ELR (cell line): ENCODE data around the gene FRMD4B.
A peak's percentile ranks its signal among the peaks of the same experiment; 100 is the strongest.

Source experiments
- DNase-seq: peaks from one replicate; pipeline ENCODE4 v3.0.0-alpha.2; 2015; ENCODE audit warnings: low read depth

FRMD4B gene

DNA sequence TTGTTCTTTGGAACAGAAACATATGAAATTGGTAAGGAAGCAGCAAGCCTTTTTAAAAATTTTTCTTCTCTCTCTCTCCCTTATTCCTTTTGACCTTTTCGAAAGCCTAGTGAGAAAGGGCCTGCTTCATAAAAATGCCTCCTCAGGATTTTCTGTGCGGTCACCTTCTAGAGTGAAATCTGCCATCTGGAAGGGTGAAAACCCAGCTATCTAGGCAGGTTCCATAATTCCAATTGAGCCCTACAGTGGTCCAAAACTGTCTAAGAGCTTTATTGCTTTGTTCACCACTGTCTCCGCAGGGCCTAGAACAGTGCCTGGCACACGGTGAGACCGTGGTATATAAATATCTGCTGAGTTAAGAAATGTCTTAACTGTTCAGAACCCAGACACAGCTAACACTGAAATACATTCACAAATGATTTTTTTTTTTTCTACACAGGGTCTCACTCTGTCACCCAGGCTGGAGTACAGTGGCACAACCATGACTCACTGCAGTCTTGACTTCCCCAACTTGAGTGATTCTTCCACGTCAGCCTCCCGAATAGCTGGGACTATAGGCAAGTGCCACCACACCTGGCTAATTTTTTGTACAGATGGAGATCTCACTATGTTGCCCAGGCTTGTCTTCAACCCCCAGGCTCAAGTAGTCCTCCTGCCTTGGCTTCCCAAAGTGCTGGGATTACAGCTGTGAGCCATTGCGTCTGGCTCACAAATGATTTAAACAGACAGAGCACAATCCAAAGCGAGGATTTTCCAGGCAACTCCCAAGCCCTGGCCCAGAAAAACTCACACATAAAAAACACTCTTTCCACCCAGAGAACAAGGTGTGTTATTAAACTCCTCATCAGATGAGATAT lies 64.4 kb downstream of the FRMD4B start:
- DNase-seq: no peak

DNA sequence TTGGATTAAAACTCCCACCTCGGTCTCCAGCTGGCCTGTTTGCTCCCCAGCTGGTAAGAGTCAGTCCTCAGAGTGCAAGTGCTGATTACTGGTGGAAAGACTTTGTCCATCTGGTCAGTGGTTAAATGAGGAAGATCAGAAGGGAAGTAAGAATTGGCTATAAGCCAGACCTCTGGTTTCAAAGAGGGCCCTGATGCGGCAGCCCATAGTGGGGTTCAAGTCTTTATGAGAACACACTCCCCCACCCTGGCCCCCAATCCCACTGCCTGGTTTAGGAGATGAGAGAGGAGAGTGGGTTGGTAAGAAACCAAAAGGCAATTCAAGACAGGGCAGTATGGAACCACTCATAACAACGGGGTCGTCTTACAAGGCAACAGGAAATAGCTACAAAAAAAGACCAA lies 65.0 kb downstream of the FRMD4B start:
- no peak for DNase-seq

DNA sequence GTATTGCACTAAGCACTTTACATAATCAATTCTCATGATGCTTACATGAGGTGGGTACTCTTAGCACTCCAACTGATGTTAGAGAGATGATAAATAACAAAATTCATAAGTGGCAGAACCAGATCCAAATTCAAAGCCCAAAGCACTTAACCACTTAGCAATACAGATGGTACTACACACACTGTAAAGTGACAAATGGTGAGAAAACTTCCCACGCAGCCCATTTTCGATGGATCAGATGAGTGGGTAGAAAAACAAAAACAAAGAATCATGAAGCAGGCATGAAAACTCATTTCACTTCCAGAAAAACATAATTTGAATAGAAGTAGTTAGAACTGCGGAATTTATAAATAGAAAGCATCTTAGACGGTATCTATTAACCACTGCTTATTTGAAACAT lies 66.2 kb downstream of the FRMD4B start:
- DNase-seq: no peak

DNA sequence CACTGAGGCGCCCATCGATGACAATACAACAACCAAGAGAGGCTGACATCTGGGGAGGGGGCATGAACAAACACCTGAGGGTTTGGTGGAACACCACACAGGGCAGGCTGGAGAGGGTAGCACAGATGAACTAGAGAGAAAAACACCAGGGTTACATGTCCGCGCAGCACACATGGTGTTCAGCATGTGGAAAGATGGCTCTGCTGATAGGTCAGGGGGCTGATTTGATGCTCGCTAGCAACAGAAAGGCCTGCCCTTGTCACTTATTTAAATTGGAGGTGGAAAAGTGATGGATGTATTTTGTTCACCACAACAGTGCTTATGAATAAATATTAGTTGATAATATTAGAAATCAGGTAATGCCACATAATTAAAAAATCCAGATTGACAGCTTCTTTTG lies 67.5 kb downstream of the FRMD4B start:
- no peak for DNase-seq

DNA sequence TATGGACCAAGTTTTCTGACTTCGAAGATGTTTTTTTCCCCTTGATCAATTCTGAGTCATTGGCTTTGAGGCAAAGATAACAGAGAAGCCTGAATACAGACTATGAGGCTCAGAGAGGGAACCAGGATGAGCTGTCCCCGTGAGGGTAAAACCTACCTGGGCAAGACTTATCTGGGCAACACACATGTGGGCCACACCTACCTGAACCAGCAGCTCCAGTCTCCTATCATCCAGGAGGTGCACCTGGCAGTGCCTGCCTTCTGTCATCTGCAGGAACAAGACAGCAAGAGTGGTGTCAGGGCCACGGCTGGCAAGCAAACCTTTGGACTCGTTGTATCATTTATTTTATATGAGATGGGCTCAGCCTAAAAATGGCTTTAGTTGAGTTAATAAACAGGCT lies 72.6 kb downstream of the FRMD4B start:
- no peak for DNase-seq

DNA sequence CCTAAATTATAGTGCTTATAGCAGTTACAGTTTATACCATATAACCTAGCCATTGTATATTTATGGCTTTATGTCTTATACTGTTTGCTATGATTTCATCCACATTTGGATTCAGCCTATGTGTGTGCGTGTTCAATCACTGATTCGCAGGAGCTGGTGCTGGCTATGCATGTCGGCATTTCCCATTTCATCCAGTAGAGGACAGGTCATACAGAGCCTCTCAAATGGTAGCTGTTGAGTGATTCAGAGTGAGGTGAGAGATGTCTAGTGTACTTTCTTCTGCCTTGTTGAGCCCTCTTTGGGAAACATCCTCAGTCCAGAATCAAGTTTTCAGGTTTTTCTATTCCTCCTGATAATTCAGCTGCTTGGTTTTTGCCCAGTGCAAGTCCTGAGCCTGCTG lies 76.1 kb downstream of the FRMD4B start:
- peak; percentile 52 for DNase-seq

DNA sequence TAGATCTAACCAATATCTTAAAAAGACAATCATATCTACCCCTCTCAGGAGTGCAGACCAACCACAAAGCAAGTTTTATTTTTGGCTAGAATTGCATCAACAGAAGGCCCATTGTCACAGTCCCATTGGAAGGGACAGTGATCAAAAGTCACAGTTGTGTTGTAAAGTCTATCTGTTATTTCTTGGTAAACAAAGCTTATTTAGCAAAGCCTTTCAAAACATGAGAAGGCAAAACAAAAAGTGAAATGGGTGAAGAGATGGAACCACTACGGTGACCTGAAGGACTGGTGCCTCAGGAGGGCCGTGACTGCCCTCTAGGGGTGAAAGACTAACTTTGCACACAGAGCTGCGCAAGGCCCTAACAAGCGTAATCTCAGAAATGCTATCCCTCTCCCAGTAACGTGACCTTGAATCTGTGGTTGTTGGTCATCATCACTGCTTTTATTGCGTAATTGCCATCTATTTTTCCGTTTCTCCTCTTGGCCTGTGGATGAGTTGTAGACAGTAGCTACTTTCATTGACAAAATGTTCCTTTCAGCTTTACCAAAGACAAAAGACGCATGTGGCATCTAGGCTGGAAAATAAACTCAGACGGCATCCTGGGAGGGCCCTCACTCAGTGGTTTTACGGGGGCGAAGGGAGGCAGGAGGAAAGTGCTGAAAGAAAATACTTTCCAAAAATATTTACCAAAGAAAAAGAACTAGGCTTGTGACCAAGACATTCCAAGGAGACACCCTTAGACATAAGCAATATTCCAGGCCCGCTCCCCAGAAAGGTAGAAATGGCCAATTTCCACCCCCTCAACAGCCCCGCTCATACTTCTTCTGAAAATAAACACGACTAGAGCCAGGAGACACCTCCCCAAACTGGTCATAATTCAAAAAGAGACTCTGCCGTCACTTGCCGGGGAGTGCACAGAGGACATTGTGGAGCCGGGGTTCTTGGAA lies 79.4 kb downstream of the FRMD4B start:
- DNase-seq: peak; percentile 80

DNA sequence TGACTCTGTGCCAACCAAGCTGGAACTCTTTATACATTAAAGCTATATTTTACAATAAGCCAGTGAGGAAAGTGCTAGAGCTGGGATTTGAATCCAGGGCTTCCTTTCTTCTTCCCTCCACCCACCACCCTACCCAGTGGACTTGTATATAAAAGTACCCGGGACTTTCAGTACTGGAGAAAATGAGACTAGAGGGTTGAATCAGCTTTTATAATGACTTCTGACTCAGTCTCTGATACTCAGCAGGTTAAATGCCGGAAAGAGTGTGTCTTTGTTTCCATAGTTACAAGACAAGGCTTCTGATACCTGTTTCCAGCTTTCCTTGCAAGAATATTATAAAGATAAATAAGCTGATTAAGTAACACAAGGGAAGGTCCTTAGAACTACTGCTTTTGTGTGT lies 80.9 kb downstream of the FRMD4B start:
- peak; percentile 38 for DNase-seq

DNA sequence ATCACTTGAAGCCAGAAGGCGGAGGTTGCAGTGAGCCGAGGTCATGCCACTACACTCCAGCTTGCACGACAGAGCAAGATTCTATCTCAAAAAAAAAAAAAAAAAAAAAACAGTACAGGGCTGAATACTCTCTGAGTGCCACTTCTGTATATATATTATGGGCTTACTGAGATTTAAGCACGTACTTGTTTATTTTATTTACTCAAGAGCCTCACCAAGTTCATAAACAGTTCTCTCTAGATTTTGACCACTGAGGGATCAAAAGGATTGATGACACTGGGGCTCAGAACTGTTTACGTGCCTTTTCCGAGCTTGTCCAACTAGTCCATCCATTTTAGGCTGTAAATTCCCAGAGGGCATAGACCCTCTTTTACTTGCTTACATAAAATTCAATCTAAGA lies 81.5 kb downstream of the FRMD4B start:
- no peak for DNase-seq

DNA sequence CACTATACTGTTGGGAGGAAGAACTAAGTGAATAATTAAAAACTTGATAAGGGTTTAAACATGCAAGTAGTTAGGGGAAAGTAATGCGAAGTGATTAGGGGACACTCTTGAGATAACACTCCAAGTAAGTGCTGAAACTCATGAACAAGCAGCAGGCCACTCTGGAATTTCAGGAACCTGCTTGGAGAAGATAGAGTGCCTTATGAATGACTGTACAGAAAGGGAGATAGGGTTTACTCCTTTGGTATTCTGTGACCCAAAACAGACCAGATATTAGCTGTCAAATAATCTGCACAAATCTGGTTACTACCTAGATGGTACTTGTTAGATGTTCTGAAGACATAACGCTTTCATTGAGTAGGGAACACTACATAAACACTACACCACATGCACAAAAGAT lies 85.6 kb downstream of the FRMD4B start:
- no peak for DNase-seq

DNA sequence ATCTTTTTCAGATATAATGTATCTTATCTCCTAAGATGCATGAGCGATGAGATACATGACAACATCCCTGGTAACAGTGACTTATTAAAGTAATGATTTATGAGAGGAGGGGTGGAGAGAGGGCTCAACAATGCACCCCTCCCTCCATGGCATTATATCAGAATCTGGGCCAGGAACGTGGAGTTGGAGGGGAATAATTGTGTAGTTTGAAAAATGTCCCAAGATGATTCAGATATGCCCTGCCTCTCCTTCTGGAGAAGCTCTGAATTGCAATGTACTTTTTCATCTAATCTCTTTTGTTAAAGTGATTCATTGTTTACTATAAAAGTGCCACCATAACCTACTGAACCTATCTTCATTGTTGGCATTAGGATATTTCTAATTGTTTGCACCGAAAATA lies 86.5 kb downstream of the FRMD4B start:
- peak; percentile 17 for DNase-seq

DNA sequence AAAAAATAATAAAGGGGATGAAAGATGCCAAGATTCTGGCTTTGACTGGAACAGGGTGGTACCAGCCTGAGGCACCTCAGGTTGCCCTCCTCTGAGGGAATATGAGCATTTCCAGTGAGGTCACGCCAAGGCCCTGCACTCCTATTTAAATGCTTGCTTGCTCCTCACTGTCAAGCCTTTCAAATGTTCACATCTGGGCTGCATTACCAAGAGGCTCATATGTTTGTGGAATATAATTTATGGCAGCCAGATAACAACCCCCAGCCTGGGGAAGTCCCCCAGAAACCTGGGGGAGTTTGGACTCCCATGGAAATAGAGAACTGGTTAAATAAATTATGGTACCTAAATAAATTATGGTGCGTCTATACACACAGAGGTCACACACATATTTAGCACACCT lies 88.4 kb downstream of the FRMD4B start:
- no peak for DNase-seq

DNA sequence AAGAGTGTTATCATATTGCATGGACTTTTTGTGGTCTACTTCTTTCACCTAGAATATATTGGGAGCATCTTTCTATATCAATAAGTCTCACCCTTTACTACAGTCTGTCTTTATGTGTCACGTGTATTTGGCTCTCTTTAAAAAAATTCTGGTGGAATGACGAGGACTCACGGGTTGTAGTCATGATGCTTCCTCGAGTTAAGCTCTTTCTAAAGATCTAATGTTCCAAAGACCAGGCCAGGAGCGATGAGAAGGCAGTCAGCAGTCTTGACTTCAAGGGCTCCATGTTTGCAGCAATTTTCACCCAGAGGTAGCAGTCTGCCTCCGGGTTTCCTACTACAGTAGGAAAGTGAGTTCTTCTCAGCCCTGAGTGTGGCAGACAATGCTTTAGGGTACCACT lies 88.9 kb downstream of the FRMD4B start:
- no peak for DNase-seq

DNA sequence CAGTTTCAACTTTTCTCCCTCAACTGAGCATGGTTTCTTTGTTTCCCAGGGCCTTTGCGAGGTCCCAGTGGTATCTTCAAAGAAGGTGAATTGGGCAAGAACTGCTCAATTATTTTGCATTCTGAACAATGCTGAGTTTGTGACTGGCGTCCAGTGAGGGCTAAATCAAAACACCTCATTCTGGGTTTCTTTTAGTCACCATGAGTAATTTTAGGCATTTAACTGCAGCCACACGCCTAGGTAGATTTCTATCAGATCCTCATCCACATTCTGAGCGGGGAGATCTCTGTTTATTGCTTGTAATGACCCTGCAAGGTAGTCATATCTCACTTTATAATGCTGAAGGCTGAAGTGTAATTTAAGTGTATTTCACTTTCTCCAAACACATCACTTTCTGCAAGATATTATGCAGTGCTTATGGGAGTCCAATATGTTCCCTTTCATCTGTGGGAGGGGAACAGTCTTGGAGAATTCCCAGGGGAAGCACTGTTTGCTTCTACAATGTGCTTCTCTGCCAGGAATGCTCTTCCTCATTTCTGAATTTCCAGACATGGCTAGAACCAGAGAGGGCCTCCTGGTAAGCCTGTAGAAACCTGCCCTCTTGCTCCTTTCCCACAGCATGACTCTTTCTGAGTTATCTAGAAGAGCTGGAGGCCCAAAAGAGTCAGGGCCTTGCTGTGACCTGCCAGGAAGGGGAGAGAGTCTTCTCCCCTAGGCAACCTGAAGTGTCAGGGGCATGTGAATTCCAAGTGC lies 91.7 kb downstream of the FRMD4B start:
- peak; percentile 53 for DNase-seq

DNA sequence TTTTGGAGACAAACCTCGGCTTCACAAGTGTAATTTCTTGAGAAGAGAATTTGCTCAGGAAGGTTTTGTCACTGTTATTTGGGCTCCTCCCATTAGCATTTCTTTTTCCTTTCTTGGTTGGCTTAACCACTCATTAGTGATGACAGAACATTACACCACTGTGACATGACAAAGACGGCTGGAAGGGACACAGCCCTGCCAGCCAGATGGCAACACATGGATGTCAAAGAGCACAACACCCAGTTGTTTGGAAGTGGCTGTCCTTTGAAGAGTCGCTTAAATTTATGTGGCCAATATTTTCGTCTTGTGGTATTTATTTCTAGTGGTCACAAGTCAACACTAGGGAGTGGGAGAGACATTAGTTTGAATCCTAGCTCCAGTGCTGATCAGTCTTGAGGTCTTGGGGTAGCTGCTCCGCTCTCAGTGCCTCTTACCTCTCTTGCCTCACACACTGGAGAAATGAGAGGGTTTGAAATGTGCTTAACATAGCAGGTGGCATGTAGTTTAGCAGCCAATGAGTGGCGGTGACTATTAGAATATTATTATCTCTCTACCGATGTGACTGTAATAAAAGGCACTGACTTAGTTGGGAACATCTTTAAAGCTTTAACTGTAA lies 92.8 kb downstream of the FRMD4B start:
- DNase-seq: no peak

DNA sequence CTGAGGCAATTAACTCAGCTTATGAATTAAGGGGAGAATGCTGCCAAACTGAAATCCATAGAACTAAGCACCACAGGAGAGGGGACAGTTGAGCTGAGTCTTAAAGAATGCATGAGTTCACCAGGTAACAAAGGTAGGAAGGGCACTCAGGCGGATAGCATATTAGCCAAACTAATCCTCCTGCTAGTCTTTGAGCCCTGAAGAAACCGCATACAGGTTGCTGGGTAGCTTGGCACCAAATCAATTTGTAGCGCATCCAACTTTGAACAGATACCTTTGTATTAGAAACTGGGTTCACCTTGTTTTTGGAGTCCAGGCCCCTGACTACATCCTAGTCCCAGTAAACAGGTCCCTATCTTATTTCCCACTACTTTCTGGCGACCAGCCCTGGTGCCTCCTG lies 93.7 kb downstream of the FRMD4B start:
- no peak for DNase-seq

DNA sequence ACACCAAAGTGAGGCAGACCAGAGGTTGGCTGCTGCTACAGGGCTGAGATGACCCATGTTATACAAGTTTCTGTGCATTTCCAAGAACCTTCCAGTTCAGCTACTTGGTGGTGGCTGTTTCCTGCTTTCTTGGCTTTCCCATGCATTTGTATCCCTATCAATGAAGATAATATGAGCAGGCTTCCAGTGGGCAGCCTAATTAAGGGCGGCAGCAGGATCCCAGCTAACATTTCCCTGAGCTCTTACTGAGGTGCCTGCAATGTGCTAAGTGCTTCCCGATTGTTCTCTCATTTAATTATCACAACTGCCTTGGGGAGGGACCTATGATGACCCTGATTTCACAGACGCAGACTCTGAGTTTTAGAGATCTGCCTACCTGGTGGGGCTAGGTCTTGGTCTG lies 95.5 kb downstream of the FRMD4B start:
- DNase-seq: no peak

DNA sequence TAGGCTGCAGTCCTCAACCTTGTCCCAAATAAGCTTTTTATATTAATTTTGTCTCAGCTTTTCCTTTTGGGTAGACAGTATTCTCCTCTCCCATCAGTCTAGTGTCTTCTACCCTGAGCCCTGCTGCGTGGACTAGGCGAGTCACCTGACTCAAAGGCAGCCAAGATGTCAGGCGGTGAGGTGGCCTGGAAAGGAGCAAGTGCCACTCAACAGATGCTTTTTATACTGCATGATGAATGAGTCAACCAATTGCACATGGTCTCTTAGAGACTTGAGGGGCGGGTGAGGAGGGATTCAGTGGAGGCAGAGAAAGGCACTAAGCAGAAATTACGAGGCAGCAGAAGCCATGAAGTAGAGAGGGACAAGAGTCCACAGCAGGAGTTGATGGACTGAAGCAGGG lies 95.9 kb downstream of the FRMD4B start:
- DNase-seq: peak; percentile 9

DNA sequence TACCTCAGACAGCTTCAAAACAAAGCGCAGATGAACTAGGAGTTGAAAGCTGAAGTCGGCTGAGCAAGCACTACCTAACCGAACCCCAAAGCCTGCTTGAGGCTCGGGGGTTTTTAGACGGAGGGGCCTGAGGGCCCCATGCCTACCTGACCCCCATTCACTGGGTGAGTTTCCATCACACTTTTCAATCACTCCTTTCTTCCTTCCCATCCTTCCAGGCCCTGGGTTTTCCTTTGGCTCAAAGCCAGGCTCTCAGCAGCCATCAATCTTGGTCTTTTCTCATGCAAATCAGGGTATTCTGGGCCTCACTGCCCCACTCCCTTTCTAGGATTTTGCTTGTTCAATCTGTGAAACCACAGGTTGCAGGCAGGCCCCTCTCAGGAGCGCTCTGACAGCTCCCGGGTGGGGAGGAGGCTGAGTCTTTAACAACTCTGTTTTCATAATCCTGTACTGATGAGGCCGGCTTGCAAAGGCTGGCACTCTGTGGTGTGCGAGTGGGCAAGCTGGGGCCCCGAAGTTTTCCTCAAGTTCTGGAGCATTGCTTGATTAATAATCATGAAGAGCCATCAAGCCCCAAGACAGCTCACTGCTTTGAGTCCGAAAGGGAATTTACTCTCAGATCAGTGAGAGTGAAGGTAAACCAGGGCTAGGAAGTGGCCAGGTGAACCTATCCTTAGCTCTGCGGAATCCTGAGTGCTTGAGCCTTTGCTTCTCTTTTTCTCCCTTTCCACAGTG lies 97.6 kb downstream of the FRMD4B start:
- DNase-seq: no peak

DNA sequence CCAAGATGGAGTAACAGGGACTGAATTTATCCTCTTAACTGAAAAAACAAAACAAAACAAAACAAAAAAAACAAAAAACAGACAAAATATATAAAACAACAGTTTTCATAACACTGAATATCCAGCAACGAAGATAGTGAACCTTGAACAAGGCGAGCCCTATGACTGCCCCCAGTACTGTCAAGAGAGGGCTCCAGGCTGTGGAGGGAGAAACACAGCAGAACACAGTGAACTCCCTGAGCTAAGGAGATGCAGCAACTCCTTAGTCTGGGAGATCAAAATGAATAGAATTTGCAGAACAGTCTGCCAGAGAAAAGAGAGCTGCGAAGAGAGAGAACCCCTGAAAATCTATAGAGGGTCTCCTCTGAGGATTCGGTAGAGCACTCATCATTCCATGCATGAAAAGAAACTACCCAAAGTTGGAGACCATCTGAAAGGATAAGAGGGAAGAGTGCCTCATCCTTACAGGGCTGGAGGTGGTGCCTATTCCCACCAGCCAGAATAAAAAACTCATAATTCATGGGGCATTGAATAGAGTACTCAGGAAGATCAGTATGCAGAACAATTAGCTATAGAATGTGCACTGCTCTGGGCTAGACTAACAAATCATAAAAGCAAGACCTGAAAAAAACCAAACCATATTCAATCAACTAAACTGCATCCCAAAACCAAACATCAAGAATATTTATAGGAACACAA lies 101.8 kb downstream of the FRMD4B start:
- DNase-seq: no peak

DNA sequence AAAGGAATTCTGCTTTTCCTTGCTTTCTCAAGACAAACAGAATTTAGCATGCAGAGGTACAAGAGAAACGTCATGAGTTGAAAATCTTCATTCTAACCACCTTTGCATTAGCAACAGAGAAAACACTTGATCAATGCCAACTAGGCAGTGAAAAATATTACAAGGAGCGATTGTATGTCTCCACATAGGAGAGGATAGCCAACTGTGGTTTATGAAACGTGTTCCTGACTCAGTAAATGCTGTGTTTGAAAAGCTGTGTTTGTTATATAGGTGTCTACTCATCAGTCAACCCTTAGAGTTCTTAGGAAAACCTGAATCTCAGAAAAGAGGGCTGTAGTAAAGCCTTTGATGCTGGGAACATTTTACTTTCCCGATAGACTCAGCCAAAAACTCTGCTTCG lies 102.4 kb downstream of the FRMD4B start:
- DNase-seq: no peak
